Kidney (tissue), 14 donors: ENCODE results near the gene AGK. TPM values are rescaled to one million over a fixed set of nuclear protein-coding genes. Genes with fewer than 3 reads are reported as not detected.
"Not testable (repeated sequence)": the region's sequence is repeated elsewhere in the genome, so short reads cannot be mapped to it uniquely, and the experiment has no call there.

Experiments
- DNase-seq, 5 donors: peaks; one replicate each; pipeline ENCODE4 v3.0.0-alpha.2; 2013 to 2020
- FAIRE-seq: peaks from 2 replicates; lab custom pipeline; 2012; peaks lifted over from hg19 to GRCh38; lab: Jason Lieb, UNC
- H3K27ac ChIP-seq, 2 donors: one replicate each; pipeline ENCODE4 v1.7.0; 2013; ENCODE audit warnings: low read depth in 2 of 2, low read length in 2 of 2, inconsistent platforms in 1 of 2
- H3K27me3 ChIP-seq: one replicate; pipeline ENCODE4 v1.7.1; 2013; ENCODE audit warnings: low read length, inconsistent platforms; ENCODE audit not compliant: control insufficient read depth, insufficient read depth
- H3K36me3 ChIP-seq, 3 donors: one replicate each; pipeline versions ENCODE4 v1.7.0 to v1.7.1; 2013; ENCODE audit warnings: low read length in 3 of 3, control low read depth in 1 of 3, inconsistent platforms in 1 of 3; ENCODE audit not compliant: insufficient read depth in 3 of 3, control insufficient read depth in 2 of 3
- H3K4me1 ChIP-seq, 3 donors: one replicate each; pipeline versions ENCODE4 v1.7.0 to v1.7.1; 2013; ENCODE audit warnings: low read length in 3 of 3, inconsistent platforms in 1 of 3, low read depth in 1 of 3; ENCODE audit not compliant: control insufficient read depth in 2 of 3, insufficient read depth in 2 of 3
- H3K4me3 ChIP-seq, 3 donors: one replicate each; pipeline versions ENCODE4 v1.7.0 to v1.8.1; 2013; ENCODE audit warnings: low read length in 3 of 3, control low read depth in 1 of 3, inconsistent platforms in 1 of 3
- H3K9ac ChIP-seq, 3 donors: one replicate each; pipeline versions ENCODE4 v1.7.0 to v1.7.1; 2013; ENCODE audit warnings: low read length in 3 of 3, control low read depth in 1 of 3, inconsistent platforms in 1 of 3
- H3K9me3 ChIP-seq, 3 donors: one replicate each; pipeline versions ENCODE4 v1.7.0 to v1.7.1; 2013; ENCODE audit warnings: low read length in 3 of 3, control low read depth in 1 of 3, inconsistent platforms in 1 of 3; ENCODE audit not compliant: control insufficient read depth in 2 of 3, insufficient read depth in 1 of 3
- CTCF ChIP-seq: IDR thresholded peaks from 3 replicates; pipeline ENCODE4 v1.5.1; 2012; ENCODE audit warnings: mild to moderate bottlenecking, moderate library complexity, borderline replicate concordance; ENCODE audit not compliant: insufficient read depth; ENCODE audit errors: extremely low read depth
- intact Hi-C: fragments of 100-400 bp; cut with DNase I; formaldehyde crosslinking; loops from one replicate; pipeline ENCODE4 v1.11.1; 2022
- polyA plus RNA-seq: library from polyadenylated mRNA; stranded (reverse); fragments of 350-450 nt; fragmentation: Illumina TruSeq; extraction: RNeasy Lipid Tissue Mini Kit (QIAGEN cat#74804); gene quantifications from one replicate; pipeline ENCODE4 v1.2.3, GENCODE V29; 2014; ENCODE audit warnings: low read depth, low replicate concordance; ENCODE audit not compliant: insufficient read depth
- total RNA-seq: library from RNA; stranded (reverse); fragmentation: NEBNext Ultra II Directional; extraction: Animal tissue kit (Norgen Biotek cat#: 25700); gene quantifications from one replicate; pipeline ENCODE4 v1.2.1, GENCODE V29; 2021
- donor health status: control.
- donor health status: control.
- donor health status: control.
- donor health status: control.
- donor health status: control.
- donor health status: DM: yes; HTN: yes; CAD: no.
- donor health status: Normal renal cell carcinoma (clear cell type).

AGK gene
- total and polyA plus RNA-seq, 2 donors from 2014 or later = 17.7 to 30.7 TPM

GRCh38 chr7:141686670-141687069 lies 135.5 kb downstream of the AGK start:
- no peak for FAIRE-seq
- intact Hi-C loops = no loop called here
- Histone ChIP-seq H3K4me3 (no peak overlapping the region), H3K36me3 (peaks cover 0 to 5% (median 2%) of the 10 kb centered on the region in 3 donors), H3K27ac (no peak overlapping the region), H3K9me3 (no peaks in the 10 kb centered on the region), H3K4me1 (peaks cover 0 to 12% (median 7%) of the 10 kb centered on the region in 3 donors), H3K27me3 (no peaks in the 10 kb centered on the region), H3K9ac (no peak overlapping the region)
- TF ChIP-seq CTCF = no peak
- DNase-seq = no peak

GRCh38 chr7:141688043-141688442 lies 136.8 kb downstream of the AGK start:
- intact Hi-C loops = no loop called here
- FAIRE-seq (no peak), DNase-seq (no peak)
- no peak for TF ChIP-seq CTCF
- H3K36me3 ChIP-seq = peaks cover 0 to 5% (median 0%) of the 10 kb centered on the region in 3 donors
- no peak overlapping the region for H3K4me3 ChIP-seq
- no peaks in the 10 kb centered on the region for H3K27me3 ChIP-seq
- no peak overlapping the region for H3K9ac ChIP-seq
- H3K4me1 ChIP-seq = peaks cover 0 to 12% (median 7%) of the 10 kb centered on the region in 3 donors
- no peaks in the 10 kb centered on the region for H3K9me3 ChIP-seq
- no peak overlapping the region for H3K27ac ChIP-seq

GRCh38 chr7:141689072-141689825 lies 138.0 kb downstream of the AGK start:
- H3K36me3 ChIP-seq, FAIRE-seq, H3K27ac ChIP-seq, H3K9ac ChIP-seq, DNase-seq, H3K9me3 ChIP-seq, intact Hi-C loops, H3K4me3 ChIP-seq, H3K27me3 ChIP-seq: not testable (repeated sequence)
- peaks cover 0 to 12% (median 7%) of the 10 kb centered on the region in 3 donors for H3K4me1 ChIP-seq

GRCh38 chr7:141691540-141691939 lies 140.3 kb downstream of the AGK start:
- Histone ChIP-seq H3K9me3 (no peaks in the 10 kb centered on the region), H3K9ac (no peak overlapping the region), H3K36me3 (no peaks in the 10 kb centered on the region), H3K27ac (no peak overlapping the region), H3K4me1 (peaks cover 3 to 25% (median 8%) of the 10 kb centered on the region in 3 donors), H3K27me3 (no peaks in the 10 kb centered on the region), H3K4me3 (no peak overlapping the region)
- DNase-seq = no peak
- TF ChIP-seq CTCF = no peak
- FAIRE-seq = no peak
- intact Hi-C loops = no loop called here
